NCI-H2171 (cell line): ENCODE results near the gene FAM117A.

ENCODE experiments used
- DNase-seq: peaks from one replicate; lab custom pipeline; 2025; lab: John Stamatoyannopoulos, UW

The FAM117A gene

DNA sequence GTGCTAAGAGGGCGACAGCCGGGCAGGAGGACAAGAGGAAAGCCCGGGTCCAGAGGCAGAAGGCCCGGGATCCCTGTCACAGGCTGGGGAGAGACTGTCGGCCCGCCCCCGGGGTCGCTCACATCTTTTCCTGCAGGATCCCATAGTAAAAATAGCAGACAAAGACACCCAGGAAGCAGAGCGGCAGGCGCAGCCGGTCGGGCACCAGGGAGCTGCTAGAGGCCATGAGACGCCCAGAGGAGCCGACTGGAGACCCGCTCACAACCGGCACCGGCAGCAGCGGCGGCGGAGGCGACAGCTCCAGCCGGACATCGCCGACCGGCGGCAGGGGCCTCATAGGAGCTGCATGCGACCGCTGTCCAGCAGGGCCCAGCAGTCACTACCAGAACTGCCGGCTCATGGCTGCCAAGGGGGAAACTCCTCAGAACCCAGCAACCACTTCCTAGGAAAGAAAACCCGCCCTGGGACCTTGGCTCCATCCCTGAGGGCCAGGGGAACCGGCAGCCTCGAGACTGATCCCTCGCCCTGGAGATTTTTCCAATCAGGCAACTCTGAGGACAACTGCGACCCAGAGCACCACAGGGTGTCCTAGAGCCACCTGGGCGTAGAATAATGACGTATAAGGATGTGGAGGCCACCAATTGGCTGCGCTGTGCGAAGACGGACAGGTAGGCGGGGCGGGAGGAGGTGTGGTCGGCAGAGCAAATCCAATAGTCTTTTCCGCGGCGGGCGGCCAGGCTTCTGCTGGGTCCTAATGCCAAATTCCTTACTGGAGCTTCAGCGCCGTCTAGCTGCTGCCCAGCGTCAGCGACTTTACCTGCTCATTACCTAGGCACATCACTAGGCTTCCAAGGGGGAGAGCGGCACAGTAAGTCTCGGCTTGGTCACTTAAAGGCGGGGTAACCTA, 56.1 kb downstream of the FAM117A start, which contains the start of gene SLC35B1:
Gene SLC35B1, minus strand, starts transcription at position 357 of the 907 bp plus-strand sequence. Its CDS starts 131 bp downstream, at position 226.
- DNase-seq: peak; percentile 97

DNA sequence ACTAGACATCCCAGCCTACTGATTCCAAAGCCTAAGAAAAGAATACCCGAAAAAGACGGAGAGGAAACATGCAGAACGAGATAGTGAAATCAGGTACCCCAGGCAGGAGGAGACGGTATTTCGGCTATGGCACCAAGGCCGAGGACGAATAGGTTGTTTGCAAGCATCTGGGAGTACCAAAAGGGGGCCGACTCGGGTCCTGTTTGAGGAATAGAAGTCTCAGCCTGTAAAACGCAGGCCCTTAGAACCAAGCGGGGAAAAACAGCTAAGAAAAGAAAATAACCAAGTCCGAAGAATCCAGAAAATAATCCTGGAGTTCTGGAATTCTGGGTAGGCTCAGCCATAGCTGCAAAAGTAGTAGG, 56.7 kb downstream of the FAM117A start:
- no peak for DNase-seq

DNA sequence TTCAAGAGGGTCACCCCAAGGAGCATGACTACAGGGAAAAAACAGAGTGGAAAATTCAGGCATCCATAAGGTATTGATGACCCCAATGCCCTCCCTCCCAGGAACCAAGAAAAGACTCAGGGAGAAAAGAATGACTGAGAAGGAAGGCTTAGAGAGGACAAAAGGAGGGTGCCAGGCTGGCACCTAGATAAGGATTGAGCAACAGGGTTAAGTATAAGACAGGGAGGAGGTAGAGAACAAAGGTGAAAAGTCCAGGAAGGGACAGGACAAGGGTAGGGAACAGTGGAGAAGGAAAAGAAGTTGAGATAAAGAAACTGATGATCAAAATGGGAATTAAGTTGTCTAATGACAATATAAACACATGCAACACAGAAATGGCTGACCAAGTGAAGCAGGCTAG, 58.7 kb downstream of the FAM117A start:
- DNase-seq: no peak

DNA sequence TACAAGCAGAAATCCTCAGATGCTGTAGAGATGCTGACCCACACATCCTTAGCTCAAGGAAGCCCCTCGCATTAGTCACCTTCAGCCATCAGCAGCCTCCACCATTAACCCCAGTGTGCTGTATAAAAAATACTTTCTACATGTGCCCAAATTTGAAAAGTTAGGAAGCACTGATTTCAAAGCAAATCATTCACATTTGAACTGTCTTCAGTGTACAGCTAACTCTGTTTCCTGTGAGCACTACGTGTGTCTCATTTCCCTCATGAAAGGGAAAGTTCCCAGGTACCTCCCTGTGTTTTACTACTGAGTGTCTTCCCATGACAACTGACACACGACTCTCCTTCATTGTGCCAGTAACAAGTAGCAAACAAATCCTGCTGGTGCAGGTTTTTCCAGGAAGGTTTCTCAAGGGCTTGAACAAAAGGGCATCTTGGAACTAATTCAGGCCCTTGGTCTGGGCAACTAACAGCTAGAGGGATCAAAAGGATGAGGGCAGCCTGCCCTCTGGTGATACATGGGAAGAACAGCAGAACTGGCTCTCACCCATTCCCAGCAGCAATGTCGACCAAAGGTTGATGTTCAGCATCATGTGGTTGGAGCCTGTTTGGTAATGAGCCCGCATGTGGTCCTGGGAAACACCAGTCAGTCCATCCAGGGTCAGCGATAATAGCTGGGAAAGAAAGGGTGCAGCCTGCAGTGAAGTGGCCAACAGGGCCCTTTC, 60.2 kb downstream of the FAM117A start:
- DNase-seq: peak; percentile 12

DNA sequence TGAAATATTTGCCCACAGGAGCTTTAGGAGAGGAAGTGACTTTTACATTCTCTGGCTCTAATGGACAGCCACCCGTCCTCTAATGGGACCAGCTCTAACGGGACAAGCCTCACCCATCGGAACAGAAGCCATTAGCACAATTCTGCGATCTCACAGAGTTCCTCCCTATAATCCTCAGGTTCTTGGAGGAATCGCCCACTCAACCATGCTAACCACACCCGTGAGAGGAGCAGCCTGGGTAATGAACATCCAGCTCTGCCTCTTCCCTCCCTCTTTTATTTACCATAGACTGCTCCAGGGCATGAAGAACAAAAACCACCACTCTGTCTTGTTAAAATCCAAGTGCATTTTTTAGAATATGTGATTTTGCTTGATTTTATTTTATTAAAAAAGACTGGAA, 63.0 kb downstream of the FAM117A start:
- DNase-seq: no peak

DNA sequence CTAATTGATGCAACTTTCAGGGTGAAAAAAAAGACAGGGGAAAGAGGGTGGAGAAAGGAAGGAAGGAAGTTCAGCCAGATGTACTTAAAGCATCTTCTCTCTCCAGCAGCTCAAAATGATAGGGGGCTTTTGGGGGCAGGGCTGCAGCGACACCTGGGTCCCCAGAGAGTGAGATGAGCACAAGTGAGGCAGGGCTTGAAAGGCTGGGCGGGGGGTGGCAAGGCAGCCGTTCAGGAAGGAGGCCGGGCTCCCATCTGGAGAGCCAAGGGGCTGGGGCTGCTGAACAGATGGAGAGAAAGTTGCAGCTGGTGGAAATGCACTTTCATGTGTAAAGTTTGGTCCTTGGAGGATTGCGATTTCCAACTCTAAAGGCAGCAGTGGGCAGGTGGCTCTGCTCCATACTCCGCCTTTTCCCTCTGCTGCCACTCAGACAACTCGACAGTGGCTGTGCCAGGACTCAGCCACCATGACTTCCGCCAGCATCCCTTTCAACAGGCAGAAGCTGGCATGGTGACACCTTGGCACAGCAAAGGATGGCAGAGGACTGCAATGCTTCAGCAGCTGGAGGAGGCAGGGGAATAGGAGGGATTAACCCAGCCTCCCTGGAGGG, 63.9 kb downstream of the FAM117A start:
- peak; percentile 94 for DNase-seq

DNA sequence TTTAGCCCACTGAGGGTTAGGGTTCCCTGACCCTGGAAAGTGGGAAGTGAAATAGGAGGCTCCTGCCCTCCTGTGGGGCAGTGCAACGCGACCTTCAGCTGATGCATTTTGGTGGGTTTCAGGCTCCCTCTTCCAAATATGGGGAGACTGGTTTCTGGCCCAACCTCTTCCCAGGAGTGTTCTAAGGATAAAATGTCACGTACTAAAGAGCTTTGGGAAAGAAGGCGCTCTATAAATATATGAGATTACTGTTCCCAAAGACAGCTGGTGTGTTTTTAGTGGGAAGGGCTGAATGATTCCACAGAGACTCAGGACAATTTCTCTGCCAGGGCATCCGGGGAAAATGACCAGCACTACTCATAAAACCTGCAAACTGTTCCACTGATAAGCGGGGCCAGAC, 65.9 kb downstream of the FAM117A start:
- DNase-seq: no peak

DNA sequence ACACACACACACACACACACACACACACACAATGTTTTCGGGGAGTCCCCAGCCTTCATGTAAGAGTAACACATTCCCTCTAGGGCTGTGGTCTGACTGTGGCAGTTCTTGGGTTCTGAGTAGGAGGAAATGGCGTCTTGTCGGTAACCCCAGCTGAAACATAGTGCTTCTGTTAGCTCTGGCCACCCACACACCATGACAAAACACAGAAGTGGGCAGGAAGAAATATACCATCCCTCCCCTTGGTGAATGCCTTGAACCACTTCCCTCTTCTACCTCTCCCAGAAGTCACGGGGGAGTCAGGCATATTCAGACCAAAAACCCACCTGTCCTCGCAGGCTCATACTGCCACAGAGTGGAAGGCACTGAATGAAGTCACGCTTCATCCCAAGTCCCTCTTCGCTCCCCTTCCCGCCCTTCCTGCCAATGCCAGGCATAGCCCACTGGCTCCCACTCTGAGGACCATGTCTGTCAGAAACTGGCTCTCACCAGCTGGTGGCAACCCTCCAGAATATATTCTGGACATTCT, 67.6 kb downstream of the FAM117A start:
- no peak for DNase-seq

DNA sequence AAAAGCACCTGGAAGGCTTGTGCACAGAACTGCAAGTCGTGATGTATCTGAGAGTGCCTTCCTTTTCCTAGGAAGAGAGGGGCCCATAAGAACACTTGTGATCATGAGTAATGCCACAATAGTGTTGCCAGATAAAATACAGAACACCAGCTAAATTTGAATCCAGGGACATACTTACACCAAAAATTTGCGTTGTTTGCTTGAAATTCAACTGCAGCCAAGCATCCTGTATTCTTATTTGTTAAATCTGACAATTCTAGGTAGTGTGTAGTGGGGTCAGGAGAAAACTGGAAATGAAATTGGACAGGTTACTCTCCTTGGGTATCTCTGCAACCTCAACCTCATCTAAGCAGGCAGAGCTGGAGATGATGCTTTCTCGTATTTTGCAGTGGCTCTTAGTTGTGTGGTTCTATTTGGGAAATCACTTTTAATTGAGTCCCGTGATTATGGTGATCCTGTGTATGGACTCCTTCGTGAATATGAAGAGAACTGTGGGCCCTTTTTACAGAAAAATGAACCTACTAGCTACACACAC, 68.2 kb downstream of the FAM117A start:
- no peak for DNase-seq

DNA sequence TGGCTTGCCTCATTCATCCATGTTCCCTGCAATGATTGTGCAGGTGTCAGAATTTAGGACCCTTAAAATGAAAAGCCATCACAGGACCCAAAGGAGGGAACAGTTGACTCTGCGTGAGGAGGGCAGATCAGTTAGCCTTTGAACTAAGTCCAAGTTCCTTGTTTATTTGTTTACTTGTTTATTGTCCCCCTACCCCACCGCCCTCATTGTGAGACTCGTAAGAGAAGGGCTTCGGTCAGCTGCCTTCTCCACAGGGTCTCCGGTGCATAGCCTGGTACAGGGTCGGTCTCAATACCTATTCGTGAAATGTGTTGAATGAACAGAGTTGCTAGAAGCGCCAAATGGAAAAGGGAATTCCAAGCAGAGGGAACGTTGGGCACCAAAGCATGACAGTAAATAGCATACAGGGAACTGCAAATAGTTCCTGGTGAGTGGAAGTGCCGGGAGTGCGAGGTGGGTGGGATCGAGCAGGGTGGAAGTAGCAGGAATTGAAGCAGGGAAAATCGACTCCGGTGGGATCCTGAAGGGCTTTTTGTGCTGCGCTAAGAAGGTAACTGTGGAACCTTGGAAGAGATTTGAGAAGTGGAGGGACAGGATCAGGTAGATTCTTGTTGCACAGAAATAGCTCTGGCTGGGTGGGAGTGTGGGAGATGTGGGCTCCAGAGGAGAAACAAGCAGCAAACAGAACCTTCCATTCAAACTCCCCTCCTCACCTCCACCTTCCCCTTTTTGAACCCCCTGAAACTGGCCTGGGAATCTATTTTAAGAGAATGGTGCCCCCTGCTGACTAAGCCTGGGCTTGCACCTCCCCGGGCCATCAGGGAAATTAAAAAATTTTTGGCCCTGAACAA, 68.9 kb downstream of the FAM117A start:
- DNase-seq: peak; percentile 31

DNA sequence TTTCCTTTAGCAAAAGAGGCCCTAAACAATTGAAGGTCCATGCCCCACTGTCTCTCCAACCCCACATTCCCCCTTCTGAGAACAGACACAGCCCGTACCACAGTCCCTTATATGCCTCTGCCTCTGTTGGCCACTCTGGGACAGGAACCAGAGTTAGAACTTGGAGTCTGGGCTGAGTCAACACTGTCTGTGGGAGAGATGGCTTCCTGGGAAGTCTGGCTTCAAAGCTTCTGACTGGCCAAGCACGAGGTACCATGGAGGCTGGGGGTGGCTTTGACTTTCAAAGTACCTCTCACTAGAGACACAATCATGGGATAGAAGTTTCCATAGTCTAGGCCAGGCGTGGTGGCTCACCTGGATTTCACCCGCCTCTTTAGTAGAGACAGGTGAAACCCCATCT, 71.2 kb downstream of the FAM117A start:
- DNase-seq: no peak

DNA sequence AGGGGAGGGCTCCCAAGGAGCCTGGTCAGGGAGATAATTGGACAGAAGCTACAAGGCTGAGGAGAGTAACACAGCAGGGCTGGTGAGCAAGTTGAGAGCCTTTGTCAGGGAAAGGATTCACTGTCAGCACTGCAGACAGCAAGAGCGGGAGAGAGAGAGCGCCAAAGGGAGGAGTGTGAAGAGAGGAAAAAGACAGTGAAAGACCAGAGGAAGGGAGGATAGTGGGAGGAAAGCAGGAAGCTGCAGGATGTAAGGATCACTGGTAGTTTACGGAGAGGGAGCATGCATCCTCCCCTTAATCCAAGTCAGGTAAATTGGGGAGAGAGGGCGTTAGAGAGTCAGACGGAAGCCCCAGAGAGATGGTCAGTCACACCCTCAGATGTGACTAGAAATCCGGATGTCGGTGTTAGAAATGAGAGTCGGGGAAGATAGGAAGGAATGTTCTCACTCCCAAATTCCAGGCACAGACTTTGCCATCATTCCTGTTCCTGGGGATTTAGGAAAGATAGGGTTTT, 72.2 kb downstream of the FAM117A start:
- DNase-seq: no peak

DNA sequence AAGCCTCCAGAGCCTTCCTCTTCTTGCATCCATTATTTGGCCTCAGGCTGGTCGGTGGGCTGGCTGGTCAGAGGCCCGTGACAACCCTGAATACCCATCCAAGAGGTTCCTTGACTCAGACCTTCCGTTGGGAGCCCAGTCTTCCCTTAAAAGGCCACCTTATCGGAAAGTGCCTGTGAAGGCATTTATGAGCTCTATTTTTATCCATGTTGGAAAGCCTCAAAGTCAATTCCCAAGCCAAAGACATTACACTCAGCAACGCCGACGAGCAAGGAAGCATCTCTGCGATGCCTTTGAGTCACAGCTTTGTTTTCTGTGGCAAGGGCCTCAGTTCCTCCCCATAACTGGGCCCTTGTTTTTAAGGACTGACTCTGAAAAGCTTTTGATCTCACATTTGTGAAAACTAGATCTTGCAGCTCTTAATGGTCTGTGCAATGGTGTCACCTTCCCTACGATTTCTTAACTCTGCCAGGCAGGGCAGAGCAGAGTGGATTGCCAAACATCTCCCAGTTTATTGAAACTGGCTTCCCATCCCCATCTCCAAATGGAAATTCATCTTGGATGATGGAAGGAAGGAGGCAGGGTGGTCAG, 72.8 kb downstream of the FAM117A start:
- no peak for DNase-seq

DNA sequence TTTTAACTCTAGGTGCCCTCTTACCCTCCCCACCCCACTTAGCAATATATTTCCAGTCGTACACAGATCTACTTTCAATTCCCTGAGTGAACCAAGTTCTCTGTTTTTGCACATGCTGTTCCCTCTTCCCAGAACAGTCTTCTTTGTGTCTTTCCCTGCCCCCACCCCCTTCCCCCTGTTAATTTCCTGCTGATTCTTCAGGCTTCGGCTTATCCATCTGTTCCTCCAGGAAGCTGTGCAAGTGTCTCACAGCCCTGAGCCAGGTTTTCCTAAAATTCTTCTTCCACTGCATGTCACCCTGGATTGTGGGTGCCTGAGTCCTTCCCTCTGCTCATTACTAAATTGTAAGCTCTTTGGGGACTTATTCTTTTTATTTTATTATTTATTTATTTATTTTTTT, 73.7 kb downstream of the FAM117A start:
- DNase-seq: peak; percentile 9

DNA sequence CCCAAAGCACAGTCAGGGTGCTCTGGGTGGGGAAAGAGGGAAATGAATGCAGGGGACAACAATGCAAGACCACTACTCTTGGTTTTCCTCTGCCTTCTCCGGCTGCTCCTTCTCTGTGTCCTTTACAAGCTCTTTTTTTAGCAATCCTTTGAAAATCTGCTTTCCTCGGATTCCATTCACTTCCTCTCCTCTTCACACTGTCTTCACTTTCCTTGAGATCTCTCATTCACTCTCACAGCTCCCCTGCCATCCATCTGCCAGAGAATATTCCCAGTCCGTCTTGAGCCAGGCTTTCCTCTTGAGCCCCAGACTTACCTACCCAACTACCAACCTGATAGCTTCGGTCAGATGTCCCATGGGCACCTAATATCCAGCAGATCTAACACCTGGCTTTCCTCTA, 75.1 kb downstream of the FAM117A start:
- DNase-seq: no peak

DNA sequence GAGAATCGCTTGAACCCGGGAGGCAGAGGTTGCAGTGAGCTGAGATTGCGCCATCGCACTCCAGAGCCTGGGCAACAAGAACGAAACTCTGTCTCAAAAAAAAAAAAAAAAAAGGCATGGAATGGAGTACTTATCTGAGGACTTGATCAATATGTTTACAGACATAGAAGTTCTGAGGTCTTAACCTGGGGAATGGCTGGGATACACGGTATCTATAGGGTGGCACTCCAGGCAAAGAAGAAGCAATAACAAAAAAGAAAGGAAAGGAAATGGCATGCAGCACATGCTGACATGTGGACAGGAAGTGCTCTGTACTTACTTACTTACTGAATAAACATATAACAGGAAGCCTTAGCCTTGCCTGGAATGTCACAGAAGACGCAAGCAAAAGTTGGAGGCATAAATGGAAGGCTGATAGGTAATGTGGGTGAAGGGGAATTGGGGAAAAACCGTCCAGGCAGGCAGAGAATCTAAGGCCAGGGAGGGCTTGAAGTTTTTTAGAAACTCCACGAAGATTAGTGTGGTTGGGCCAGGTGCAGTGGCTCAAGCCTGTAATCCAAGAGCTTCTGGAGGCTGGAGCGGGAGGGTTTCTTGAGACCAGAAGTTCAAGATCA, 75.9 kb downstream of the FAM117A start:
- no peak for DNase-seq

DNA sequence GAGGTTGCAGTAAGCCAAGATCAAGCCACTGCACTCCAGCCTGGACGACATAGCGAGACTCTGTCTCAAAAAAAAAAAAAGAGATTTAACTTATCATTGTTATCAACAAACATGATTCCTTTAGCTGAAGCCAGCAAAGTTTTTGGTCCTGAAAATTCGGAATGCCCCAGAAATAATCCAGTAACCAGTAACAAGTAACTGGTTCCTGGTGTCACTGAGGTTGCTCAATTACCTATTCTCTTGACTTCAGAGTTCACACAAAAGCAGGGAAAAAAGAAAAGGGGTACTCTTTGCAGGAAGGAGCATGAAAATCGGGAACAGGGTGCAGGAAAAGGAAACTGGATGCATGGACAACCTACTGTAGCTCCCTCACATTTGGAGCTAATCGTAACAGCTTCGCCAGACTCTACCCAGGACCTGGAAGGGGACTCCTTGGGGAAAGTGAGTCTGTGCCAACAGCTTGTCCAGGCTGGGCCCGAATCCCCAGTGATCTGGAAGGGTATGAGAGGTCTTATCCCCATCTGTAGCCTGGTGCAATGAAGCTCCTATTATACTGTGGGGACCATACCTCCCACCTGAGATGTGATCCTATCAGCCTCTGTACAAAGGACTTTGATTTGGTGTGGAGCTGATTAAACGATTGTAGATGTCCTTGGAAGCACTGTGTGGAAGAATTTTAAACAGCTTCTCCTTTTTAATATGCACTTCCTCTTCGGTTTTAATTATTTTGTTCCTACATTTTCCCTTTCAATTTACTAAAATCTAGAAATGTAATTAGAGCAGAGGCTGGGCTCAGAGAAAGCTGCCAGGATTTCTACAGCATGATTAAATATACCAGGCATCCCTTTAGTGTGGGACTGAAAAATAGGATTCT, 82.6 kb downstream of the FAM117A start:
- peak; percentile 53 for DNase-seq

DNA sequence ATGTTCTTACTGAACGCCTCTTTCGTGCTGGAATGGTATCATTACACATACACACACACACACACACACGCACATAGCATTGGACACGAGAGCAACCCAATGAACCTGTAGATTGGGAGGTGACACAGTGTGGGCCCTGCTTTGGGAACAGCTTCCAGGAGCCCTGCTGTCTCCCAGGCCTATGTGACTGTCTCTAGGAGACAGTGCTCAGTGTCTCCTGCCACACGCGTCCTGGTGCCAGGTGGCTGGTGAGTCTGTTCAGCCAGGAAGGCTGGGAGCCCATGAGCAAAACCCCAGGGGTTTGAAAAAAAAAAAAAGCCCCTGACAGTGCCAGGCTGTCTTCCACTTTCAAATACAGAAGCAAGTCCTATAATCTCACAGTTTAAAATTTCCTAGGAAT, 83.6 kb downstream of the FAM117A start:
- peak; percentile 90 for DNase-seq
